HCT116 (cell line): ENCODE data around the gene SDK1. TPM values are rescaled to one million over a fixed set of nuclear protein-coding genes. Genes with fewer than 3 reads are reported as not detected.

Experiments used
- ATAC-seq: fragments of 200-7000 bp; cut with Tn5 transposase; 2 replicates; pipeline ENCODE4 v1.9.1; 2020; ENCODE audit warnings: mild to moderate bottlenecking, moderate library complexity
- BruUV-seq: library from RNA; stranded (reverse); fragments of 400-500 nt; replicated peaks from 2 replicates; lab custom pipeline; 2021; lab: Mats Ljungman, UMichigan
- CTCF ChIA-PET: fragments of 300-600 bp; sonication (Branson Sonifier 250); formaldehyde crosslinking; loops from one replicate; lab custom pipeline; 2021; ENCODE audit warnings: antibody characterized with exemption; lab: Charles Lee
- POLR2A ChIA-PET: fragments of 300-600, 350-600 bp; sonication (Branson Sonifier 250); formaldehyde crosslinking; loops from one replicate; lab custom pipeline; 2021; ENCODE audit warnings: antibody characterized with exemption; lab: Charles Lee
- RAD21 ChIA-PET, 2 experiments: fragments of 300-600 bp; sonication (Branson Sonifier 250); formaldehyde crosslinking; loops; one replicate each; lab custom pipeline; 2023; ENCODE audit warnings: low total read pairs in 2 of 2; ENCODE audit not compliant: uncharacterized antibody in 2 of 2, unreplicated experiment in 2 of 2, low non-redundant PET in 1 of 2; lab: Charles Lee
- DNase-seq: peaks from one replicate; pipeline ENCODE4 v3.0.0-alpha.2; 2010; ENCODE audit warnings: low read depth, low spot score
- H2AFZ ChIP-seq: fragments of 200-600 bp; shearing (Covaris generic), sonication (generic); 2 replicates; pipeline ENCODE4 v1.6.1; 2017; ENCODE audit warnings: low read depth, mixed run types, mixed read lengths, antibody characterized with exemption, low read length; ENCODE audit not compliant: poor library complexity, severe bottlenecking
- H3K27ac ChIP-seq: 2 replicates; pipeline ENCODE4 v1.5.1; 2012; ENCODE audit warnings: low read depth, low read length
- H3K27me3 ChIP-seq: fragments of 200-600 bp; sonication (generic); 2 replicates; pipeline ENCODE4 v1.6.1; 2016; ENCODE audit warnings: mixed run types, low read length, mixed read lengths; ENCODE audit not compliant: insufficient read depth
- H3K36me3 ChIP-seq, 2 experiments: fragments of 200-500 bp in 1 of 2; fragments of 200-600 bp in 1 of 2; sonication (Bioruptor generic) in 1 of 2; sonication (generic) in 1 of 2; 2 replicates each; pipeline versions ENCODE4 v1.5.1 to v1.6.1; 2014 to 2016; ENCODE audit warnings: low read length in 2 of 2, inconsistent platforms in 1 of 2, mixed read lengths in 1 of 2, mixed run types in 1 of 2; ENCODE audit not compliant: insufficient read depth in 2 of 2, control insufficient read depth in 1 of 2
- H3K4me1 ChIP-seq, 2 experiments: fragments of 200-600 bp in 1 of 2; sonication (generic) in 1 of 2; 2 replicates each; pipeline versions ENCODE4 v1.5.1 to v1.6.1; 2012 to 2017; ENCODE audit warnings: low read length in 2 of 2, inconsistent platforms in 1 of 2, mild to moderate bottlenecking in 1 of 2, mixed read lengths in 1 of 2, mixed run types in 1 of 2, moderate library complexity in 1 of 2; ENCODE audit not compliant: insufficient read depth in 2 of 2, control insufficient read depth in 1 of 2
- H3K4me2 ChIP-seq: fragments of 200-600 bp; sonication (generic); 2 replicates; pipeline ENCODE4 v1.6.1; 2017; ENCODE audit warnings: mixed run types, low read length, mixed read lengths
- H3K4me3 ChIP-seq, 2 experiments: fragments of 200-600 bp in 1 of 2; sonication (generic) in 1 of 2; replicated peaks in 1 of 2; 2 replicates each; pipeline ENCODE4 v1.5.1; 2011 to 2016; ENCODE audit warnings: low read length in 2 of 2, control low read depth in 1 of 2, low read depth in 1 of 2, mild to moderate bottlenecking in 1 of 2, mixed read lengths in 1 of 2, mixed run types in 1 of 2
- H3K79me2 ChIP-seq: fragments of 200-600 bp; sonication (generic); 2 replicates; pipeline ENCODE4 v1.6.1; 2017; ENCODE audit warnings: mild to moderate bottlenecking, mixed run types, low read length, moderate library complexity, mixed read lengths; ENCODE audit not compliant: insufficient read depth
- H3K9ac ChIP-seq: fragments of 200-600 bp; sonication (generic); 2 replicates; pipeline ENCODE4 v1.6.1; 2016; ENCODE audit warnings: low read length, mixed read lengths
- H3K9me2 ChIP-seq: fragments of 200-600 bp; sonication (generic), shearing (Covaris generic); 2 replicates; pipeline ENCODE4 v1.6.1; 2017; ENCODE audit warnings: mixed run types, mild to moderate bottlenecking, moderate library complexity; ENCODE audit not compliant: insufficient read depth
- H3K9me3 ChIP-seq, 2 experiments: fragments of 200-500 bp in 1 of 2; fragments of 200-600 bp in 1 of 2; sonication (Bioruptor generic) in 1 of 2; sonication (generic) in 1 of 2; 2 replicates each; pipeline ENCODE4 v1.6.1; 2014 to 2017; ENCODE audit warnings: low read length in 2 of 2, mixed read lengths in 2 of 2, inconsistent platforms in 1 of 2, low read depth in 1 of 2, mild to moderate bottlenecking in 1 of 2, mixed run types in 1 of 2, moderate library complexity in 1 of 2; ENCODE audit not compliant: control insufficient read depth in 1 of 2, insufficient read depth in 1 of 2
- H4K20me1 ChIP-seq: fragments of 200-600 bp; sonication (generic), shearing (Covaris generic); 2 replicates; pipeline ENCODE4 v1.6.1; 2017; ENCODE audit warnings: mixed run types, mild to moderate bottlenecking, moderate library complexity; ENCODE audit not compliant: insufficient read depth
- CBX3 ChIP-seq: IDR thresholded peaks from 2 replicates; pipeline ENCODE4 v1.6.1; 2012; ENCODE audit warnings: low read depth
- ELF1 ChIP-seq: IDR thresholded peaks from 2 replicates; pipeline ENCODE4 v1.6.1; 2012; ENCODE audit warnings: low read depth, borderline replicate concordance
- FOSL1 ChIP-seq: IDR thresholded peaks from 2 replicates; pipeline ENCODE4 v1.6.1; 2012; ENCODE audit warnings: low read depth
- JUND ChIP-seq: IDR thresholded peaks from 2 replicates; pipeline ENCODE4 v1.6.1; 2012
- MAX ChIP-seq: IDR thresholded peaks from 2 replicates; pipeline ENCODE4 v1.6.1; 2012
- SRF ChIP-seq: IDR thresholded peaks from 2 replicates; pipeline ENCODE4 v1.6.1; 2012; ENCODE audit warnings: low read depth
- intact Hi-C: fragments of 100-400 bp; cut with micrococcal nuclease; formaldehyde crosslinking; loops from 2 replicates; pipeline ENCODE4 v1.10.0; 2022
- total RNA-seq: library from RNA; stranded (reverse); gene quantifications from one replicate; pipeline ENCODE4 v1.2.1, GENCODE V29; 2021; ENCODE audit not compliant: unreplicated experiment
- TF ChIP-seq, protein P1 (sequence below): IDR thresholded peaks from 2 replicates; pipeline ENCODE4 v1.6.1; 2011; ENCODE audit warnings: mild to moderate bottlenecking, low read length, moderate library complexity; ENCODE audit not compliant: insufficient replicate concordance; ENCODE audit errors: extremely low read depth

The SDK1 gene
- total RNA-seq, 1 experiment from 2014 or later, result 0.05 TPM

DNA sequence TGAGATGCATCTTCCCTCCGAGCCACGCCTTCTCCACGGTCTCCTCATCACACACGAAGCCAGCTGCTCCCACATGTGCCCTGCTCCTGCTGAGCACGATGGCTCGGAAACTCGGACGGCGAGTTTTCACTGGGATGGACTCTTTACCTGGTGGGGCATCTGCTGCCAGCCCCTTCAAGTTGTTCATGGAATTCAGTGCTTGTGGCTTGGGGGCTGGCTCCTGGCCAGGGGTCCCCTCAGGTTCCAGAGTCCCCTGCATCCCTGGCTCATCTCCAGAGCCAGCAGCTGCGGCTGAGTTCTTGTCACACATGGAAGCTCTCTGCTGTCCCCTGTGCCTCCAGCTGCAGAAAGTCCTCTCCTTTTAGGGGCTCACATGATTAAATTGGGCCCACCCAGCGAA lies 654.0 kb downstream of the SDK1 start:
- ATAC-seq, result no peak
- peaks cover 12% of the 10 kb centered on the region for H3K27me3 ChIP-seq
- no peak overlapping the region for H3K4me3 ChIP-seq
- H3K9ac ChIP-seq, result no peak overlapping the region
- H3K79me2 ChIP-seq, result no peaks in the 10 kb centered on the region
- ChIA-PET POLR2A (no interaction called here), CTCF (no interaction called here), RAD21 (no interaction called here)
- H3K9me3 ChIP-seq, result no peaks in the 10 kb centered on the region
- no peaks in the 10 kb centered on the region for H3K36me3 ChIP-seq
- no peak overlapping the region for H3K4me2 ChIP-seq
- DNase-seq, result no peak
- no TSS peak for BruUV-seq
- no peaks in the 10 kb centered on the region for H3K9me2 ChIP-seq
- intact Hi-C loops, result no loop called here
- H2AFZ ChIP-seq, result no peak overlapping the region
- no peak for TF ChIP-seq MAX
- TF ChIP-seq FOSL1, result no peak
- TF ChIP-seq, protein P1, sequence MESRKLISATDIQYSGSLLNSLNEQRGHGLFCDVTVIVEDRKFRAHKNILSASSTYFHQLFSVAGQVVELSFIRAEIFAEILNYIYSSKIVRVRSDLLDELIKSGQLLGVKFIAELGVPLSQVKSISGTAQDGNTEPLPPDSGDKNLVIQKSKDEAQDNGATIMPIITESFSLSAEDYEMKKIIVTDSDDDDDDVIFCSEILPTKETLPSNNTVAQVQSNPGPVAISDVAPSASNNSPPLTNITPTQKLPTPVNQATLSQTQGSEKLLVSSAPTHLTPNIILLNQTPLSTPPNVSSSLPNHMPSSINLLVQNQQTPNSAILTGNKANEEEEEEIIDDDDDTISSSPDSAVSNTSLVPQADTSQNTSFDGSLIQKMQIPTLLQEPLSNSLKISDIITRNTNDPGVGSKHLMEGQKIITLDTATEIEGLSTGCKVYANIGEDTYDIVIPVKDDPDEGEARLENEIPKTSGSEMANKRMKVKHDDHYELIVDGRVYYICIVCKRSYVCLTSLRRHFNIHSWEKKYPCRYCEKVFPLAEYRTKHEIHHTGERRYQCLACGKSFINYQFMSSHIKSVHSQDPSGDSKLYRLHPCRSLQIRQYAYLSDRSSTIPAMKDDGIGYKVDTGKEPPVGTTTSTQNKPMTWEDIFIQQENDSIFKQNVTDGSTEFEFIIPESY, result no peak
- no peak for TF ChIP-seq SRF
- no peak for TF ChIP-seq ELF1
- TF ChIP-seq CBX3, result no peak
- no peak for TF ChIP-seq JUND
- H4K20me1 ChIP-seq, result no peaks in the 10 kb centered on the region
- no peak overlapping the region for H3K27ac ChIP-seq
- H3K4me1 ChIP-seq, result no peaks in the 10 kb centered on the region; a peak in 1 of 4 replicates
